ENCODE measurements around the gene SLC5A1.
"Not testable (repeated sequence)": the region's sequence is repeated elsewhere in the genome, so short reads cannot be mapped to it uniquely, and the experiment has no call there.

SLC5A1 gene

DNA sequence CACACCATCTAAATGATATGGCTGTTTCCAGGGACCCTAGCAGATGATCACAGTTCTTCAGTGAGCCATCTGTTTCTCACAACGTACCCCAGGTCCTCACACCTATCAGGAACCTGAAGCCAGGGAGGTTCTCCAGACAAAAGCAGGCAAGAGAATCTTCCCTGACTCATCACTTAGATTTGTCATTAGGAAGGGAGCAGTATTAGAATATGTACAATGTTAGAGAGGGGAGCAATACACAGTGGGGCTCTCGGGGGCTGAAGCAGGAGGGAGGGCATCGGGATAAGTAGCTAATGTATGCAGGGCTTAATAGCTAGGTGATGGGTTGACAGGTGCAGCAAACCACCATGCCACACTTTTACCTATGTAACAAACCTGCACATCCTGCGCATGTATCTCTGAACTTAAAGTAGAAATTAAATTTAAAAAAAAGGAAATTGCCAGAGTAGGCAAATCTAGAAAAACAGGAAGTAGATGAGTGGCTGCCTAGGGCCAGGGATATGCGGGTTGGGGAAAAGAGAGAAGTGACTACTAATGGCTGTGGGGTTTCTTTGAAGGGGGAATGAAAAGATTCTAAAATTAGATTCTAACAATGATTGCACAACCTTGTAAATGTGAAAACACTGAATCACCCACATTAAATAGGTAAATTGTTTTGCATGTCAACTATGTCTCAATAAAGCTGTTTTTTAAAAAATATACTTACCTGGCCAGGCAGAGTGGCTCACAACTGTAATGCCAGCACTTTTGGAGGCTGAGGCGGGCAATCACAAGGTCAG lies 101.6 kb downstream of the SLC5A1 start:
- no peak for DNase-seq (ENCODE audit: low spot score)

DNA sequence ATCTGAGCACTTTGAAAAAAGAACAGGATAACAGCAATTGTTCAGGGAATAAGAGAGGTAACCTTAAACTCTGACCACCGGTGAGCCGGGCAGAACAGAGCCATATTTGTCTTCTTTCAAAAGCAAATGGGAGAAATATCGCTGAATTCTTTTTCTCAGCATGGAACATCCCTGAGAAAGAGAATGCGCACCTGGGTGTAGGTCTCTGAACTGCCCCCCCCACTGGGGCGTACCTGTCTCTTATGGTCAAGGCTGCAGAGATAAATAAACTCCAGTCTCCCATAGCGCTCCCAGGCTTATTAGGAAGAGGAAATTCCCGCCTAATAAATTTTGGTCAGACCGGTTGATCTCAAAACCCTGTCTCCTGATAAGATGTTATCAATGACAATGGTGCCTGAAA lies 104.1 kb downstream of the SLC5A1 start:
- DNase-seq (ENCODE audit: low spot score), result not testable (repeated sequence)

GRCh38 chr22:32148372-32148771 lies 105.3 kb downstream of the SLC5A1 start:
- DNase-seq (ENCODE audit: low spot score), result not testable (repeated sequence)

- DNase-seq (ENCODE audit: low spot score), result not testable (repeated sequence)
These were observed 107.6 kb downstream of the SLC5A1 start for GRCh38 chr22:32150647-32151046.

DNA sequence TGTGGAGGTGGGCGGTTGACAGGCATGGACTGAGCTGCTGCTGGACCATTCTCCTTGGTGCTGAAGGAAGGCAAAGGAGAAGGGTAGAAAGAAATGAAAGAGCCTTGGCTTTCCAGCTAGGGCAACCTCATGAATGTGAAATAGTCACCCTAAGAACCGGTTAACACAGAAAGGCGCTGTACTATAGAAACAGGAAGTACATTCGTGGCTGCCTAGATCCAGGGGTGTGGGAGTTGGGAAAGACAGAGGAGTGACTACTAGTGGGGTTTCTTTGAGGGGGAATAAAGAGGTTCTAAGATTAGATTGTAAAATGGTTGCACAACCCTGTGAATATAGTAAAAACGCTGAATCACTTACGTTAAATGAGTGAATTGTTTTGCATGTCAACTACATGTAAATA lies 108.6 kb downstream of the SLC5A1 start:
- not testable (repeated sequence) for DNase-seq (ENCODE audit: low spot score)

- not testable (repeated sequence) for DNase-seq (ENCODE audit: low spot score)
These were observed 111.7 kb downstream of the SLC5A1 start for GRCh38 chr22:32154727-32155126.

GRCh38 chr22:32157632-32158031 lies 114.6 kb downstream of the SLC5A1 start:
- not testable (repeated sequence) for DNase-seq (ENCODE audit: low spot score)

DNA sequence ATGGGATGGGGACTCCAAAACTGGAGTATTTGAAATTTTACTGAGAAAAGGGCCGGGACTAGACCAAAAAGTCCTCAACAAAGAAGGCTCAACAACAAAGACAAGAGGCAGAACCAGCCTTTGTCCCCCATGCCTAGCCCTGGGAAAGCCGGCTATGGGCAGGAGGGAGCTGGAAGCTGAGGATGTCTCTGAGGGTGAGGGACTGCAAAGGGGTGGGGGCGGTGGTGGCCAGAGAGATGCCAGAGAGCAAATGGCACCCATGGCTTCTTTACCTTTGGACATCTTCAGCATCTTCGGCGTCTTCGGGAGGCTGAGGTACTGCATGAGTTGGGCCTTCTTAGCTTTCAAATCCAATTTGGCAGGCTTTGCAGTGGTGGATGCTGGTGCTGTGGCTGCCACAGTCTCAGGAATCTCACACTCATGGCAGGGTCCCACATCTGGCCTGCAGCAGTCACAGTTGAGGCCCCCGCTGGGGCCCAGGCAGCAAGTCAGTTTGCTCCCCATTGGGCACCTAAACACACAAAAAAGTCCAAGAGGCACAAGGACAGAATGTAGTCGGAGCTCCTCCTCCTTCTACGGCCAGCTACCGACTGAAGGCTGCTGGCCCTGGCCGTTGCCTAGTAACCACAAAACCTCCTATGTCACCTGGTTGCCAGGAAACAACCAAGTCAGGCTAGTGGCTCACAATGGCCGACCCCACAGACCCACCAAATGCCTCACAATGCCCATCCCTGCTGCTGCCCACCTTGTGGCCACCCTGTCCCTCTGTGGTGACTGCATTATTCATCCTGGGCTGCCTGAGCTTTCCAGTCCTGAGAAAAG lies 115.9 kb downstream of the SLC5A1 start, which contains the start of gene C22orf42:
Gene C22orf42, minus strand, starts transcription at position 592 of the 822 bp plus-strand sequence. Its CDS starts 88 bp downstream, at position 504.
- DNase-seq (ENCODE audit: low spot score), result no peak

DNA sequence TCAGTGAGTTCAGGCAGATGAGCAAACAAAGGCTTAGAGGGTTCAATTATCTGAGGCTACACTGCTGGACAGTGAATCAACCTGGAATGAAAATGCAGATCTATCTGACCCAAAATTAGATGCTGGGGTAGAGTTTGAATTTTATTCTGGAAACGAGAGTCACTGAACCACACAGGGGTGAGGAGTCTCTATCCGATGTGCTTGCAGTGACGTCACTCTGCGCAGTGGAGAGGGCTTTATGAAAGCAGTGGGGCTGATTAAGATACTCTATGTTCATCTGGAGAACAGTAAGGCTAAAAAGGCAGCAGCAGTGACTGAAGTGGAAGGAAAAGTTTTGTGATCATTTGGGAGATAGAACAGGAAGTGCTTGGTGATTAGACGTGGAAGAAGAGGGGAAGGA lies 117.3 kb downstream of the SLC5A1 start:
- not testable (repeated sequence) for DNase-seq (ENCODE audit: low spot score)

Data from AG08395 (cell line).